Activated CD4-positive, CD25-positive, alpha-beta regulatory T cell treated with anti-CD3 and anti-CD28 coated beads, Interleukin-2, amount 50 U/mL, for 24 hours (primary cell): ENCODE results near the gene GSDMA.
A peak's percentile ranks its signal among the peaks of the same experiment; 100 is the strongest.
"Not testable (repeated sequence)": the region's sequence is repeated elsewhere in the genome, so short reads cannot be mapped to it uniquely, and the experiment has no call there.

Experiments used
- ATAC-seq, 2 donors: fragments of 150-1000 bp; cut with Tn5 transposase; one replicate each; pipeline ENCODE4 v1.10.0; 2021; ENCODE audit warnings: mild to moderate bottlenecking in 1 of 2, moderate library complexity in 1 of 2

GSDMA gene

DNA sequence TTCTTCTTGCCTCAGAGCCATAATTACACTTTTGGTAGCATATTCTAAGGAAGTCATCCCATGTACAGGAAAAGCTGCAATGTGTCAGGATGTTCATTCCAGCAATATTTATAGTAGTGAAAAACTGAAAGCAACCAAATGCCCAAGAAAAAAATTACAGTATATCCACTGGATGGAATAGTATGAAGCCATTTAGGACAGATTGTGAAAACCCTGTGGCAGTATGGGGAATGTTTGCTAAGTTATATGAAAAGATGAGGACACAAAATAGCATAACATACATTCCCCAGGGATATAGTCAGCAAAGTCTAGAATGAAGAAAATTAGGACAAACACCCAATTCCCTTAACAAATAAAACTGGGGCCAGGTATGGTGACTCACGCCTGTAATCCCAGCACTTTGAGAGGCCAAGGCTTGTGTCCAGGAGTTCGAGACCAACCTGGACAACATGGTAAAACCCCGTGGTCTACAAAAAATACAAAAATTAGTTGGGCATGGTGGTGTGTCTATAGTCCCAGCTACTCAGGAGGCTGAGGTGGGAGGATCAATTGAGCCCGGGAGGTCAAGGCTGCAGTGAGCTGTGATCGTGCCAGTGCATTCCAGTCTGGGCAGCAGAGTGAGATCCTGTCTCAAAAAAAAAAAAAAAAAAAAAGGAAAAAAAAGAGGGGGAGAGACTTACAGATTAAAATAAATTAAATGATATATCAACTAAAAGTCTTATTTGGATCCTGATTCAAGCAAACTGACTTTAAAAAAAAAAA, 33.0 kb upstream of the GSDMA start:
- ATAC-seq, result no peak

DNA sequence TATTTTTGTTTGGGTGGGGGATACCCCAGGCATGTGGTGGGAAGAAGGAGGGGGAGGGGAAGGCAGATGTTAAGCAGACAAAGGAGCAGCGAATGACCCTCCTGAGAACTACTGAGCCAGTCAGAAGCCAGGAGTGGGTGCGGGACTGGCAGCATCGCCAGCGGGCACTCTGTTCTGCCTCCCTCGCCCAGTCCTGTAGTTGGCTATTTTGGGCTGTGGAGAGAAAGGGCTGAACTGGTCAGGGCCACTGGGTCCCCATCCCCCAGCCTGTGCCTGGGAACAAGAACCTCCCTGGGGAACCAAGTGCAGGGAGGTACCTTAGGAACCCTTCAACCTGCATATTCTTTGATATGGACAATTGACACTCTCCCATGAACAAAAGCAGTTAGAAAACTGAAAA, 28.9 kb upstream of the GSDMA start:
- ATAC-seq, result no peak

DNA sequence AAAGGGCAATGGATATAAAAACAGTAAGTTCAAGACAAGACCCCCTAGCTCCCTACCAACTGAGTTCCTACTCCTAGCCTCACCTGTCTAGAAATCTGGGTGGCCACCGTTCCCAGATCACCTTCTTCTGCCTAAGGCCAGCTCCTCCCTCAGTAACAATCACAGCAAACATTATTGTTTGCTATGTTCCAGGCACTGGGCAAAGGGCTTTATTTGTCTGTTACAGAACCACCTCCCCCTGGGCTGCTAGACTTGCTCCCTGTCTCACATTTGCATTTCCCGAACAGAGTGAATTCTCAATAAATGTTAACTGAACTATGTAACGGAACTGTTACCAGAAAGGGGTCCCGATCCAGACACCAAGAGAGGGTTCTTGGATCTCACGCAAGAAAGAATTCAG, 28.5 kb upstream of the GSDMA start:
- ATAC-seq, result no peak

DNA sequence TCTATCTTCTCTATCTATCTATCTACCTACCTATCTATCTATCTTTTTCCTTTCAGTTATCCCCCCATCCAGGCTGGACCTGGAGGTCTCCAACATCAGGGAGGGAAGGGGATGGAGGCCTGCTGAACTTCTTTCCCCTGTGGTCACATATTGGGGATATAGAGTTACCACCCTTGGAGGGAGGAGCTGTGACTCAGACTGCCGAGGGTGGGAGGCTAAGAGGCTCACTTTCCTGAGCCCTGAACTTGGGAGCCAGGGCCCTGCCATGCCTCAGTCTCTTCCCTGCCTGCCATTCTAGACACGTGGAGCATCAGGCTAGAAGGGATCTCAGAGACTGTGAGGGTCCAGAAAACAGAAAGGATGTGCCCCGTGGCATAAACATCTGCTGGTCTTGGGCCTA, 26.9 kb upstream of the GSDMA start:
- ATAC-seq, result no peak

DNA sequence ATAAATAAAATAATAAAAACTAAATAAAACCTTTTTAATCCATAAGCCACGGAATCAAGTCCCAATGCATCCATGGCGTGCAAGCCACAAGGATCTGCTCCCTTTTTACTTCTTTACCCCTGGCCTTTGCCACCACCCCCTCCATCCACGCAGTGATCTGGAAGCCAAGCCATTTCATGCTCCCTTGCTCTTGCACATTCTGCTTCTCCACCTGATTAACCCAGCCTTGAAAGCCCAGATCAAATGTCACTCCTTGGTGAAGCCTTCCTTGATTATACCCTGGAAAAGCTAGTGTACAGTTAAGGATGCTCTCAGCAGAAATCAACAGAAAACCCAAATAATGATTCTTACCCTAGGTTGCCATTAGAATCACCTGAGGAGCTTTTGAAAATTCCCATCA, 25.4 kb upstream of the GSDMA start:
- ATAC-seq, result no peak

DNA sequence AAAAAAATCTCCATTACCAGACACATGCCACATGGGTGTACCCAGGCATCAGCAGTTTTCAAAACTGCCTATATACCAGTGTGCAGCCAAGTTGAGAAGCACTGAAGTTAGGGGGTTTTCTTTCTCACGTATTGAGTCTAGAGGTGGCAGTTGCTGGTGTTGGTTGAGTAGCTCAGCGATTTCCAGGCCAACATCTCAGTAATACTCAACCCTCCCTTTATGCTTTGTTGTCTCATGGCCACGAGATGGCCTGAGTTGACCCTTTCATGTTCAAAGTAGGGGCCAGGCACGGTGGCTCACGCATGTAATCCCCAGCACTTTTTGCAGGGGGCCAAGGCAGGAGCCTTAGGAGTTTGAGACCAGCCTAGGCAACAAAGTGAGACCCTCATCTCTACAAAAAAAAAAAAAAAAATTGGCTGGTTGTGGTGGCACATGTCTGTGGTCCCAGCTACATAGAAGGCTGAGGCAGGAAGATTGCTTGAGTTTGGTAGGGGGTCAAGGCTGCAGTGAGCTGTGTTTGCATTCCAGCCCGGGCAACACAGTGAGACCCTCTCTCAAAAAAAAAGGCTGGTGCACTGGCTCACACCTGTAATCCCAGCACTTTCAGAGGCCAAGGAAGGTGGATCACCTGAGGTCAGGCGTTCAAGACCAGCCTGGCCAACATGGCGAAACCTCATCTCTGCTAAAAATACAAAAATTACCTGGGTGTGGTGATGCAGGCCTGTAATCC, 24.5 kb upstream of the GSDMA start:
- ATAC-seq, result no peak

DNA sequence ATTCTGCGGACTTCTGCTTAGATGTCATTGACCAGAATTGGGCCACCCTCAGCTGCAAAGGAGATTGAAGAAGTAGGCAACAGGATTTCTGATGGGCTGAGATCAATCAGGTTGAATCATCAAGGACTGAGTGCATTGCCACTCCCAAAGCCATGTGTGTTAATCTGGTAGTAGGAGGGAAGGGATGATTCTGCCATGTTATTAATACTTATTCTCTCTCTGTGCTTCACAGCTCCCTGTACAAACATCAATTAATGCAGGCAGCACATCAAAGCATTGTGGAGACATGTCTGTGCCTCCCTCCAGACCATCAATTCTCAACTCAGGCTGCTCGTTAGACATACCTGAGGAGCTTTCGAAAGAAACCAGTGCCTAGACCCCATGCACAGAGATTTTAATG, 23.7 kb upstream of the GSDMA start:
- ATAC-seq, result no peak

DNA sequence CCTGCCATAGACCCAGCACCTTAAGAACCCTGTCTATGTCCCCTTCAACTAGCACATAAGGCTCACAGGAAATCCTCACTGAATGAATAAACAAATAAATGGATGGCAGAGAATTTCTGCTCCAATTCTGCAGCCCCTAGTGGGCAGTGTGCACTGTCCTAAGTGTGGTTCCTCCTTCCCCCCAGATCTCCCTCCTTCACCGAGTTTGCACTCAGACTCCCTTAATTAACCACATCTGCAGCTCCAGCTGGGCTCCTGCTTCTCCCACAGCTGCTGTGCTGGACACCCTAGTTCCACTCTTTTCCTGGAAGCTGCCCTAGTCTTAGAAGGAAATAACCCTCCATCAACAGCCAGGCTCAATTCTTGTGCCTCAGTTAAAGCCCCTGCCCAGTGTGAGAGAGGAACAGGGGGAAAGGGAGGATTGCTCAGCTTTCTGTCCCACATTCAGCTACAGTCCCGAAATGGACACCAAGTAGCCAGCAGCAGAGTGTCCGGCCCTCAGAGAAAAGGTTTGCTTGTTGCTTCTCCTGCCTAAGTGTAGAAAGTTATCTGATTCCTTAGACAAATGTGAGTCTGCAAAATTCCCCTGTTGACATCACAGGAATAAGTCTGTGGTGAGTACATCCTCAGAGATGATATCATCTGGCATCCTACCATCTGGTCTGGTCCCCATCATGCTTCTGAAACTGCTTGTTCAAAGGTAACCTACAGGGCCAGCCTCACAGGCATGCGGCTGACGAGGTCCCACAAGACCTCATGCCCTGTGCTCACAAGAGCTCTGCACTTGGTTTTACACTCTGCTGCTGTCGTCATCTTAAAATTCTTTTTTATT, 23.0 kb upstream of the GSDMA start:
- ATAC-seq, result peak; percentile 99

DNA sequence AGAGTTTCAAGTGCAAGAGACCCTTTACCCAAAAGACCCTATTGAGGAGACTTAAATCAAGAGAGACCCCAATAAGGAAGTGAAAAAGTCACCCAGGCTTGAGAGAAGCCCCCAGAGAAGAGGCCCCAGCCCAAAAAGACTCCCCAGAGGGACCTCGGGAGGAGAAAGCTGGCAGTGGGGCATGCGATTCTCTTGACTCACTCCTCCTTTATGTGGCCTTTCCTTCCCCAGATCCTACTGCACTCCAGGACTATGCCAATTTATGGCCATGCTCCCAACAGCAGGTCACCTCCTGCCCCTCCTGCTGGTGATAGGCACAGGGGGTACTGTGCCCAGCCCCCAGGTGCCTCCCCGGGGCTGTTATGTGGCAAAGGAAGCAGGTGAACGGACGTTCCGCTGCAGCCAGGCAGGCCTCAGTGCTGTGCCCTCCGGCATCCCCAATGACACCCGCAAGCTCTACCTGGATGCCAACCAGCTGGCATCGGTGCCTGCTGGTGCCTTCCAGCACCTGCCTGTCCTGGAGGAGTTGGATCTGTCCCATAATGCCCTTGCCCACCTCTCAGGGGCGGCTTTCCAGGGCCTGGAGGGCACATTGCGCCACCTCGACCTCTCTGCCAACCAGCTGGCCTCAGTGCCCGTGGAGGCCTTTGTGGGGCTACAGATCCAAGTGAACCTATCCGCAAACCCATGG, 19.0 kb upstream of the GSDMA start:
- no peak for ATAC-seq

DNA sequence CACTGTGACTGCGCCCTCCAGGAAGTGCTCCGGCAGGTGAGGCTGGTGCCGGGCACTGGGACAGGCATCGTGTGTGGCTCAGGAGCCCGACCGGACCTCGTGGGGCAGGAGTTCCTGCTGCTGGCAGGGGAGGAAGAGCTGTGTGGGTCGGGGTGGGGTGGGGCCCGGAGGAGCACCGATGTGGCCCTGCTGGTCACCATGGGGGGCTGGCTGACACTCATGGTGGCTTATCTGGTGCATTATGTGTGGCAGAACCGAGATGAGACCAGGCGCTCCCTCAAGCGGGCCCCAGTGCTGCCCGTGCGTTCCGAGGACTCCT, 18.5 kb upstream of the GSDMA start:
- no peak for ATAC-seq

DNA sequence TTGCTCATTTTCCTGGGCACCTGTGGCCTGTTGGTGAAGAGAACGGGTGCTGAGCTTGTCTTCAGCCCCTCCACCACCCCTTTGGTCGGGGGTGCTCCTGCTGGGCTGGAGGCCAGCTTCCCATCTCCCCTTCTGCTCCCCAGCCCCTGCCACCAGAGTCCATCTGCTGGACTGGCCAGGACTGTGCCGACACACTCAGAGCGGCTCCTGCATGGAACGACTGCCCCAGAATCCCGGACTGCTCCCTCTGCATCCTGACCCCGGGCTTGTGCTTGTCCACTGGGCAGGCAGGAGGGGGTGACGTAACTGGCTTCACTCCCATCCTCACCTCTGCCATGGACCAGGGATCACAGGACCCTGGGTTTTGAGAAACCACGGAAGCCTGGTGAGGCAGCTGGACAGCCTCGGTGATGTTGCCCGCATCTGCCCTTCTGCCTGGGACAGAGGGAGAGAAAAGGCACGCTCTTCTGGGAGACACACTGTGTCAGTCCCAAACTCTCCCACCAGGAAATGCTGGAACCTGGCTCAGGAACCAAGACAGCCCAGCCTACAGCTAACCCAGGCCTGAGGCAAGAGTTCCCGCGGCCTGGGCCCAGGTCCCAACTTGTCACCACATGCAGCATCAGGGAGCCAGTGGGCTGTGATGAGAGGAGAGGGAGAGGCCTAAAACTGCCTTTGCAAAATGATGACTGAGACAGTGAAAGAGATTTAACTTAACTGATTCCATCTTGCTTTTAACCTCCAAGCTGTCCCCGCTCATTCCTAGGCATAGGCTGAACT, 16.1 kb upstream of the GSDMA start:
- no peak for ATAC-seq

DNA sequence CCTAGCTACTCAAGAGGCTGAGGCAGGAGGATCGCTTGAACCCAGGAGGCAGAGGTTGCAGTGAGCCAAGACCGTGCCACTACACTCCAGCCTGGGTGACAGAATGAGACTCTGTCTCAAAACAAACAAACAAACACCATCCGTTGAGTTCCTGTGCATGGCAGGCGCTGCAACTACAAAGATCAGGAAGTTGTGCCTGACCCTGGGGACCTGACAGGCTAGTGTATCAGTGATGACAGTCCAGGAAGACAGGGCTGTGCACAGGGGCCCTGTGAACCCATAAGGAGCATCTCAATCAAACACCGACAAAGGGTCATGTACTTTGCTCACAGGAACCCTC, 14.3 kb upstream of the GSDMA start:
- not testable (repeated sequence) for ATAC-seq

DNA sequence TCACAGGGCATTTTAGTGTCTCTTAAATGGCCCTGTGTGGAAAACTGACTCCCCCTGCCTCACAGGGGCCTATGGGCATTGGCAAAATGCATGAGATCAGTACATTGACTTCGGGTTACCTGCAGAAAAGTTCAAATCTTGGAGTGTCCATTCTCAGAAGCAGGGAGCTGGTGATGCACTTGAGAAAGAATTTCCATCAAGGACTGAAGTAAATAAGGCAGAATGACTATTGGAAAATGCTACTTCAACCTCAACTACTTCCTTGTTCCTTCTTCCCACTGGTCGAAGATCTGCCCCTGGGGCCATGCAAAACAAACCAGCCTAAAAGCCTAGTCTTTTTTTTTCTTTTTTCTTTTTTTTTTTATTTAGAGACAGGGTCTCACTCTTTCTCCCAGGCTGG, 13.8 kb upstream of the GSDMA start:
- no peak for ATAC-seq

DNA sequence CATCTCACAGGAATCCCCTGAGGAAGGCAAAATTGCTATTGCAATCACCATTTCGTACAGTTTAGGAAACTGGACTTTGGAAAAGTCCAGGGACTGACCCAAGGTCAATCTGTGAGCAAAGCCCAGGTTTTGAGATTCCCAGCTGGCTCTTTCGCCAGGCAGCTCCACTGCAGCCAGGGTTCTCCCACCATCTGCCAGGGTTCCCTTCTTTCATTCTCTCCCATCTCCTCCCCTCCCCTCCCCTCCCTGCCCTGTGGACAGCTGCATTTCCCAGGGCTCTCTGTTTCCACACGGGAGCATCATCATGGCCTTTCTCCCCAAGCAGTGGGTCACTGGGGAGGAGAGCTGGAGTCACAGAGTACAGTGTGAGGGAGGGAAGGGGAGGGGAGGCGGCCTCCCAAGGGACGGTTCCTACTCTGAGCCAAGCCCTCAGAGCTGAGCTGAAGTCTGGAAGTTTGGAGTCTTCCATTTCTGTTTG, 11.9 kb upstream of the GSDMA start:
- ATAC-seq, result no peak

DNA sequence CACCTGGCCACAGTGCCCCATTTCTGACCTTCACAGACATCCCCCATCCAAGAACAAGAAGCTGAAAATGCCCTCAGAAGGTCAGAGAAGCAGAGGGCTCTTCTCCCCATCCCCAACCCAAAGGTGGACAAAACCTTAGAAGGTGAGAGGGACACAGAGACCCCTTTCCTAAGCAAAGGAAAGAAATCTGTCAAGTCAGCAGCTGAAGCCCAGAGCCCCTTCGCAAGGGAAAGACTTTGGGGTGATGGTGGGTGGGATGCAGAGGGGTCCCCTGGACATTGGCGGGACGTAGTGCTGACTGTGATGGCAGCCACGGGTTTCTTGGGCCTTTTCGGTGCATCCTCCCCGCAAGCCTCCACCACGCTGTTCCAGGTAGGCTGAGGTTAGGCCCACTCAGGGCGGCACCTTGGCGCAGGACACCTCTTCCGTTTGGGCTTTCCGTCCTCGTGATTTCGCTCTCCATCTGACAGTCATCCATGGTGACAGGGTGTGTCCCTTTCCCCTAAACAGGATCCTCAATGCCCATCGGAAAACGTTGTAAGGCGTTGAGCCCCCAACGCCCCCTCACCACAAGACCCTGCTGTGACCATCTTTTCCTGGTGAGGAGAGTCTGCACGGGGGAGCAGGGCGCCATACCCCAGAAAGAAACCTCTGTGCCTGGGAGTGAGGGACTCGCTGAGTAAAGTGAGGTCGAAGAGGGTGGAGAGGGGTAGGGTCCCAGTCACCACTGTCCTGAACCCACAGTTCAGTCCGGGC, 10.7 kb upstream of the GSDMA start:
- ATAC-seq, result peak in 1 of 2 donors; percentile 5

DNA sequence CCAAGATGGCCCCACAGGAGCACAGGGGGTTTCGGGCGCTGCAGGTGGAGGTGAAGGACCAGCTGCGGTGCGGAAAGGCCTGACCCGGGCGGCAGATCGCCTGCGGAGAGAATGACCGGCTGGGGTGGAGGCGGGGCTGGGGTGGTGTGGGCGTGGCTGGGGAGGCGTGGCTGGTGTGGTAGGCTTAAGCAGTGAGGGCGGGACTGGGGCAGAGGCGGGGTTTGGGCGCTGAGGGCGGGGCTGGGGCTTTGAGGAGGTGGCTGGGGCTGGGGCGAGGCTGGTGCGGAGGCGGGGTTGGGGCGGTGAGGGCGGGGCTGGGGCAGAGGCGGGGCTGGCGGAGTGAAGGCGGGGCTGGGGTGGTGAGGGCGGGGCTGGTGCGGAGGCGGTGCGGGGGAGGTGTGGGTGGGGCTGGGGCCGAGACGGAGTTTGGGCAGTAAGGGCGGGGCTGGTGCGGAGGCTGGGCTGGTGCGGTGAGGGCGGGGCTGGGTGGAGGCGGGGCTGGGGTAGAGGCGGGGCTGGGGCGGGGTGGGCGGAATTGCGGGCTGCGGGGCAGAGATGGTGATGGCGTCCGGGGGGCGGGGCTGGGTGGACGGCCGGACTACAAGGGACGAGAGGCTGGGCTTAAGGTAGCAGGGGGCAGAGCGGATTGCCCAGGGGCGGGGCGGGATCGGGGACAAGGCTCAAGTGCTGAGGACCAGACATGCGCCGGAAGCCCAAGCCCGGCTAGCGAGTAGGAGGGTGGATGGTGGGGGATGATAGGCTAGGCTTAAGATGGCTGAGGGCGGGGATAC, 9.9 kb upstream of the GSDMA start:
- ATAC-seq, result peak; percentile 81 to 82

DNA sequence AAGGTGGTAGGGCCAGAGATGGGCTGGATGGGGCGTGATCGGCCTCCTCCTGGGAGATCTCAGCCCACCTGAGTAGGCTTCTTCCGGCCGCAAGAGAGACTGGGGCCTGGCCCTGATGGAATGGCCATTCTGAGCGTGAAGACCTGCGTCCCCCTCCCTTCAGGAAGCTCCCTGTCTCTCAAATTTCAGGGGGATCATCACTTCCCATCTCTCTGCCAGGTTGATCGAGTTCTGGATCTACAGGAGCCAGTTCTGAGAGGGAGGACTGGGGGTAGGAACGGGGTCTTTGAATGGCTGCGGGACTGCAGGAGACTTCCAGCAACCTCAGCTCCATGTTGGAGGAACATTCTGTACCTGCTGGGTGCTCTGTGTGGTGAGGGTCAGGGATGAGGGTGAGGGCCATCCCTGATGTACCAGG, 9.3 kb upstream of the GSDMA start:
- ATAC-seq, result no peak

DNA sequence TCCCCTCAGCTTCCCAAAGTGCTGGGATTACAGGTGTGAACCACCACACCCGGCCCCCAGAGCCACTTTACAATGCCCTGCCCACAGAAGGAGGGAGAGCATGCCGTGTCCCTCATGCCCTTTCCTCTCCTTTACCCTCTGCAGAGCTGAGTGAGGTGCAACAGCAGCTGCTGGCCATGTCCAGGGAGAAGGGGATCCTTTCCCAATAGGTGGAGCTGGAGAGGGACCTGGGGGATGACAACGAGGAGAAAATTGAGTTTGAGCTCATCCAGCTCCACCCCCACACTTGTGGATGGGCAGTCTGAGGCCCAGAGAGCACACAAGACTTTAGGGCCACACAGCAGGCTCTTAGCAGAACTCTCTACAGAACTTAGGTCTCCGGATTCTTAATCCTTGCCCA, 7.9 kb upstream of the GSDMA start:
- ATAC-seq, result no peak

DNA sequence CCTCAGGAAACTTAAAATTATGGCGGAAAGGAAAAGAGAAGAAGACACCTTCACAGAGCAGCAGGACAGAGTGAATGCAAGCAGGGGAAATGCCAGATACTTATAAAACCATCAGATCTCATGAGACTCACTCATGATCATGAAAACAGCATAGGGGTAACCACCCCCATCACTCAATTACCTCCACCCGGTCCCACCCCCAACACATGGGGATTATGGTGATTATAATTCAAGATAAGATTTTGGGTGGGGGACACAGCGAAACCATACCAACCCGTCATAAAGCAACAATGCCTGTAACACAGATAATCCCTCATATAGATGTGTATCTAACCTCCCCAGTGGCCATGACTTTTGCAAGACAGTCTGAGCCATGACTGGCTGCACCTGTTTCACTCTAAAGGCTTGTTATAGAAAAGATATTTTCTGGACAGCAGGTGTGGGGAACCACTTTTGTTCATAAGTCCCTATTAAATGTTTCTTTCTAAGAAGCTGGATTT, 7.0 kb upstream of the GSDMA start:
- ATAC-seq, result no peak

DNA sequence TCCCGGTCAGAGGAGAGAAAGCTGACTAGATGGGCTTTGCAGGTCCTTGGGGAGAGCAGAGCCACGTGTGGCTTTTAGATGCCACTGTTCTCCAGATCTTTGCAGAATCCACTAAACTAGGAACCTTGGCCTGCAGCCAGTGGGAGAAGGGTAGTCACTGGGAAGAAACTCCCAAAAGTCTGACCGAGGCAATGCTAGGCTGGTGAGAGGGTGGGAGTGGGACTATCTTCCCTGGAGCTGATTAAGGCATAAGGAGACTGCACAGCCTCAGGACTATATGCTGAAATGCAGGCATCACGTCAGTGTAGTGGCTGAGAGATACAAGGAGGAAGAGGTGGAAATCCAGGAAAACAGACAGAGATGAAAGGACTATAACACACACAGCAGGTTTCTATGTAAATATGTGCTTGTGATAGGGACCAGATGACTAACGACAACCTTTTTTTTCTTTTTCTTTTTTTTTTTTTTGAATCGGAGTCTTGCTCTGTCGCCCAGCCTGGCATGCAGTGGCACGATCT, 2.2 kb upstream of the GSDMA start:
- ATAC-seq, result no peak
